H9 (cell line): ENCODE data around the gene TTLL13. TPM values are rescaled to one million over a fixed set of nuclear protein-coding genes. Genes with fewer than 3 reads are reported as not detected.

ENCODE experiments used
- DNase-seq: peaks from one replicate; pipeline ENCODE4 v3.0.0-alpha.2; 2017
- H2AFZ ChIP-seq: one replicate; pipeline ENCODE4 v1.6.1; 2013; ENCODE audit warnings: mild to moderate bottlenecking, low read length, control low read depth, moderate library complexity
- H2AK5ac ChIP-seq: 2 replicates; pipeline ENCODE4 v1.6.1; 2013; ENCODE audit warnings: low read length, control low read depth, mixed read lengths; ENCODE audit not compliant: insufficient read length
- H2BK120ac ChIP-seq: one replicate; pipeline ENCODE4 v1.6.1; 2013; ENCODE audit warnings: low read depth, mild to moderate bottlenecking, low read length, control low read depth, inconsistent platforms; ENCODE audit not compliant: poor library complexity, severe bottlenecking
- H2BK12ac ChIP-seq: 2 replicates; pipeline ENCODE4 v1.6.1; 2013; ENCODE audit warnings: low read length, control low read depth, mixed read lengths, low read depth; ENCODE audit not compliant: insufficient read length
- H2BK15ac ChIP-seq: 2 replicates; pipeline ENCODE4 v1.6.1; 2013; ENCODE audit warnings: low read depth, low read length, control low read depth
- H2BK20ac ChIP-seq: one replicate; pipeline ENCODE4 v1.6.1; 2013; ENCODE audit warnings: low read depth, mild to moderate bottlenecking, low read length, control low read depth, inconsistent platforms; ENCODE audit not compliant: poor library complexity, severe bottlenecking
- H2BK5ac ChIP-seq: 2 replicates; pipeline ENCODE4 v1.6.1; 2013; ENCODE audit warnings: low read length, control low read depth, mixed read lengths; ENCODE audit not compliant: insufficient read length
- H3K14ac ChIP-seq: 2 replicates; pipeline ENCODE4 v1.6.1; 2013; ENCODE audit warnings: low read length, control low read depth; ENCODE audit not compliant: insufficient read depth
- H3K18ac ChIP-seq: 2 replicates; pipeline ENCODE4 v1.6.1; 2013; ENCODE audit warnings: low read depth, mild to moderate bottlenecking, mixed read lengths, low read length, control low read depth; ENCODE audit not compliant: insufficient read length
- H3K23ac ChIP-seq: 2 replicates; pipeline ENCODE4 v1.6.1; 2013; ENCODE audit warnings: low read length, control low read depth, mixed read lengths, low read depth; ENCODE audit not compliant: insufficient read length
- H3K23me2 ChIP-seq: 2 replicates; pipeline ENCODE4 v1.6.1; 2013; ENCODE audit warnings: low read depth, mild to moderate bottlenecking, mixed read lengths, low read length, control low read depth; ENCODE audit not compliant: insufficient read length, poor library complexity, severe bottlenecking
- H3K27ac ChIP-seq: 2 replicates; pipeline ENCODE4 v1.5.1; 2013; ENCODE audit warnings: low read length, control low read depth, mixed read lengths, low read depth; ENCODE audit not compliant: insufficient read length
- H3K27me3 ChIP-seq: 2 replicates; pipeline ENCODE4 v1.6.1; 2013; ENCODE audit warnings: low read length, control low read depth, inconsistent platforms; ENCODE audit not compliant: insufficient read depth
- H3K4ac ChIP-seq: 2 replicates; pipeline ENCODE4 v1.6.1; 2013; ENCODE audit warnings: low read depth, mild to moderate bottlenecking, control low read depth, inconsistent platforms, low read length, moderate library complexity
- H3K4me1 ChIP-seq: 2 replicates; pipeline ENCODE4 v1.6.1; 2013; ENCODE audit warnings: low read length, control low read depth, inconsistent platforms; ENCODE audit not compliant: insufficient read depth
- H3K4me2 ChIP-seq: 2 replicates; pipeline ENCODE4 v1.6.1; 2013; ENCODE audit warnings: low read length, control low read depth, mixed read lengths; ENCODE audit not compliant: insufficient read length, insufficient read depth
- H3K56ac ChIP-seq: 2 replicates; pipeline ENCODE4 v1.6.1; 2013; ENCODE audit warnings: low read depth, mild to moderate bottlenecking, mixed read lengths, low read length, control low read depth; ENCODE audit not compliant: insufficient read length
- H3K79me1 ChIP-seq: 2 replicates; pipeline ENCODE4 v1.6.1; 2013; ENCODE audit warnings: low read depth, mild to moderate bottlenecking, moderate library complexity, low read length, control low read depth, inconsistent platforms; ENCODE audit not compliant: insufficient read depth, poor library complexity, severe bottlenecking
- H3K79me2 ChIP-seq: 2 replicates; pipeline ENCODE4 v1.6.1; 2013; ENCODE audit warnings: low read length, control low read depth, inconsistent platforms; ENCODE audit not compliant: insufficient read depth
- H3K9ac ChIP-seq: 2 replicates; pipeline ENCODE4 v1.6.1; 2013; ENCODE audit warnings: low read length, control low read depth, mixed read lengths; ENCODE audit not compliant: insufficient read length; ENCODE audit errors: extremely low read depth
- H3K9me3 ChIP-seq: one replicate; pipeline ENCODE4 v1.6.1; 2013; ENCODE audit warnings: low read depth, low read length, inconsistent platforms; ENCODE audit not compliant: control insufficient read depth
- H3T11ph ChIP-seq: one replicate; pipeline ENCODE4 v1.6.1; 2013; ENCODE audit warnings: mild to moderate bottlenecking, low read length, control low read depth, inconsistent platforms
- H4K20me1 ChIP-seq: one replicate; pipeline ENCODE4 v1.6.1; 2013; ENCODE audit not compliant: control insufficient read depth, insufficient read length, insufficient read depth
- H4K5ac ChIP-seq: 2 replicates; pipeline ENCODE4 v1.6.1; 2013; ENCODE audit warnings: low read depth, mild to moderate bottlenecking, mixed read lengths, low read length, control low read depth; ENCODE audit not compliant: insufficient read length
- H4K8ac ChIP-seq: replicated peaks from 2 replicates; pipeline ENCODE4 v1.6.1; 2013; ENCODE audit warnings: low read length, control low read depth, mixed read lengths, low read depth; ENCODE audit not compliant: insufficient read length
- H4K91ac ChIP-seq: 2 replicates; pipeline ENCODE4 v1.6.1; 2013; ENCODE audit warnings: low read depth, mild to moderate bottlenecking, moderate library complexity, mixed read lengths, low read length, control low read depth; ENCODE audit not compliant: insufficient read length
- H3K27ac Mint-ChIP-seq, 3 experiments: 2 replicates in 2 of 3; 3 replicates in 1 of 3; pipeline ENCODE4 v1.8.0; 2020 to 2021; ENCODE audit warnings: mixed read lengths in 3 of 3, mild to moderate bottlenecking in 1 of 3, moderate library complexity in 1 of 3
- H3K27me3 Mint-ChIP-seq: 2 replicates; pipeline ENCODE4 v1.8.0; 2021; ENCODE audit warnings: low read depth, mild to moderate bottlenecking, moderate library complexity, mixed read lengths
- H3K36me3 Mint-ChIP-seq, 3 experiments: 2 replicates in 2 of 3; 3 replicates in 1 of 3; pipeline ENCODE4 v1.8.0; 2020 to 2021; ENCODE audit warnings: low read depth in 3 of 3, mixed read lengths in 3 of 3; ENCODE audit not compliant: insufficient read depth in 1 of 3
- H3K4me1 Mint-ChIP-seq, 2 experiments: 2 replicates each; pipeline ENCODE4 v1.8.0; 2020; ENCODE audit warnings: mixed read lengths in 2 of 2
- H3K4me3 Mint-ChIP-seq, 2 experiments: 2 replicates in 1 of 2; 3 replicates in 1 of 2; pipeline ENCODE4 v1.8.0; 2020 to 2021; ENCODE audit warnings: mild to moderate bottlenecking in 2 of 2, mixed read lengths in 2 of 2, moderate library complexity in 1 of 2
- H3K9me3 Mint-ChIP-seq, 2 experiments: 2 replicates in 1 of 2; 3 replicates in 1 of 2; pipeline ENCODE4 v1.8.0; 2020; ENCODE audit warnings: mild to moderate bottlenecking in 2 of 2, mixed read lengths in 2 of 2, moderate library complexity in 1 of 2
- CTCF ChIP-seq: fragments of 200-600 bp; sonication (generic); conservative IDR thresholded peaks from 3 replicates; pipeline ENCODE4 v1.8.0; 2021; ENCODE audit warnings: antibody characterized with exemption, mild to moderate bottlenecking
- WGBS: extraction: QIAGEN DNeasy Blood & Tissue Kit; methylation state at CpG from one replicate; pipeline ENCODE4 v1.1.7; 2013; ENCODE audit warnings: missing lambda C conversion rate, low lambda C conversion rate, mixed read lengths; ENCODE audit not compliant: insufficient read length; ENCODE audit errors: extremely low coverage; 5-methylcytosine and 5-hydroxymethylcytosine counted together
- total RNA-seq: library from RNA; stranded (reverse); gene quantifications from 2 replicates; pipeline ENCODE4 v1.2.1, GENCODE V29; 2021

The TTLL13 gene
- total RNA-seq, 1 experiment from 2014 or later: not detected

- Mint-ChIP-seq H3K27ac (peak overlapping the region in 1 of 3 experiments; percentile 41; a peak in 2 of 7 replicates), H3K4me3 (no peak overlapping the region), H3K4me1 (peaks cover 4 to 11% of the 10 kb centered on the region in 2 experiments; a peak in 3 of 4 replicates), H3K36me3 (peaks cover 12 to 31% (median 20%) of the 10 kb centered on the region in 3 experiments; a peak in 6 of 7 replicates), H3K9me3 (no peaks in the 10 kb centered on the region), H3K27me3 (no peaks in the 10 kb centered on the region)
- no peak overlapping the region for H3K4me2 ChIP-seq
- H4K5ac ChIP-seq: no peak overlapping the region
- peak overlapping the region; percentile 8; the same call in 1 of the 2 replicates for H3K14ac ChIP-seq
- no peak overlapping the region for H3K9ac ChIP-seq
- no peaks in the 10 kb centered on the region for H3K23me2 ChIP-seq
- H3K27me3 ChIP-seq: no peaks in the 10 kb centered on the region
- H4K20me1 ChIP-seq: no peaks in the 10 kb centered on the region
- H3K18ac ChIP-seq: no peak overlapping the region
- H3K4ac ChIP-seq: no peak overlapping the region
- H2BK120ac ChIP-seq: no peak overlapping the region
- no peaks in the 10 kb centered on the region for H3K4me1 ChIP-seq
- H2BK5ac ChIP-seq: no peak overlapping the region
- H3K79me2 ChIP-seq: no peaks in the 10 kb centered on the region
- H2AK5ac ChIP-seq: no peak overlapping the region
- no peak overlapping the region for H3K56ac ChIP-seq
- no peaks in the 10 kb centered on the region for H3K9me3 ChIP-seq
- TF ChIP-seq CTCF: peak; percentile 86
- no CpG with 5 or more reads among the region's 17 CpGs for WGBS
- no peak overlapping the region for H2AFZ ChIP-seq
- DNase-seq: peak; percentile 70
- no peak overlapping the region for H4K8ac ChIP-seq
- H3K79me1 ChIP-seq: no peaks in the 10 kb centered on the region
- no peak overlapping the region for H3K23ac ChIP-seq
- H3K27ac ChIP-seq: no peak overlapping the region
- no peak overlapping the region for H2BK20ac ChIP-seq
- H3T11ph ChIP-seq: no peak overlapping the region
- H4K91ac ChIP-seq: no peak overlapping the region
- no peak overlapping the region for H2BK12ac ChIP-seq
- H2BK15ac ChIP-seq: peak overlapping the region; percentile 53; the same call in 1 of the 2 replicates
These were observed 29.8 kb upstream of the TTLL13 start for GRCh38 chr15:90219421-90220141.
